GM12801 (cell line): ENCODE data around the gene L1CAM.

ENCODE experiments used
- TF ChIP-seq, protein P1 (sequence below): IDR thresholded peaks from one replicate; pipeline ENCODE4 v1.5.1; 2011; ENCODE audit warnings: control low read depth; ENCODE audit not compliant: insufficient read length; ENCODE audit errors: extremely low read depth

L1CAM gene

DNA sequence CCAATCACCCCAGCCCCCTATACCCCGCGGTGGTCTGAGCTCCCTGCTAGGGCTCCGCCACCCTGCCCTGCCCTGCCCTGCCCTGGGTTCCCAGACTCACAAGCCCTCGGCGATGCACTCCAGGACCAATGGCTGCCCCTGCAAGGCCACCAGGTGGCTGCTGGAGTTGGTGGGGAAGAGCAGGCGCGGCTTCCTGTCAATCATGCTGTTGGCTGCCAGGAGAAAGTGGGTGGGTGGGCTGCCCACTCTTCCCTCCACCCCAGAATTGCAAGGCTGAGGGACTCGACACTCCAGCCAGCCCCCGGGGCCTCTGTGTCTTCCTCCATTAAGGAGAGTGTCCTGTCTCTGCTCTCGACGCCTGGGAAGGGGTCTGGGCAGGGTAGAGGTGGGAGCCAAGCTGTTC is 15.7 kb downstream of the L1CAM start:
- TF ChIP-seq, protein P1, sequence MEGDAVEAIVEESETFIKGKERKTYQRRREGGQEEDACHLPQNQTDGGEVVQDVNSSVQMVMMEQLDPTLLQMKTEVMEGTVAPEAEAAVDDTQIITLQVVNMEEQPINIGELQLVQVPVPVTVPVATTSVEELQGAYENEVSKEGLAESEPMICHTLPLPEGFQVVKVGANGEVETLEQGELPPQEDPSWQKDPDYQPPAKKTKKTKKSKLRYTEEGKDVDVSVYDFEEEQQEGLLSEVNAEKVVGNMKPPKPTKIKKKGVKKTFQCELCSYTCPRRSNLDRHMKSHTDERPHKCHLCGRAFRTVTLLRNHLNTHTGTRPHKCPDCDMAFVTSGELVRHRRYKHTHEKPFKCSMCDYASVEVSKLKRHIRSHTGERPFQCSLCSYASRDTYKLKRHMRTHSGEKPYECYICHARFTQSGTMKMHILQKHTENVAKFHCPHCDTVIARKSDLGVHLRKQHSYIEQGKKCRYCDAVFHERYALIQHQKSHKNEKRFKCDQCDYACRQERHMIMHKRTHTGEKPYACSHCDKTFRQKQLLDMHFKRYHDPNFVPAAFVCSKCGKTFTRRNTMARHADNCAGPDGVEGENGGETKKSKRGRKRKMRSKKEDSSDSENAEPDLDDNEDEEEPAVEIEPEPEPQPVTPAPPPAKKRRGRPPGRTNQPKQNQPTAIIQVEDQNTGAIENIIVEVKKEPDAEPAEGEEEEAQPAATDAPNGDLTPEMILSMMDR: no peak

GRCh38 chrX:153869473-153870287 is 16.3 kb downstream of the L1CAM start:
- TF ChIP-seq, protein P1: no peak

- TF ChIP-seq, protein P1: no peak
Observed at GRCh38 chrX:153868576-153869472, 17.1 kb downstream of the L1CAM start.

GRCh38 chrX:153867671-153868070 is 18.3 kb downstream of the L1CAM start:
- TF ChIP-seq, protein P1: no peak

- TF ChIP-seq, protein P1: no peak
Observed at GRCh38 chrX:153867139-153867538, 18.8 kb downstream of the L1CAM start.

- TF ChIP-seq, protein P1: no peak
Observed at GRCh38 chrX:153866302-153867019, 19.5 kb downstream of the L1CAM start.

GRCh38 chrX:153865685-153866084 is 20.3 kb downstream of the L1CAM start:
- TF ChIP-seq, protein P1: no peak
